Hepatocyte (in vitro differentiated cells): ENCODE results near the gene C1orf116.

Source experiments
- CTCF ChIP-seq: fragments of 200-600 bp; sonication (generic); IDR thresholded peaks from 2 replicates; pipeline ENCODE4 v1.5.1; 2016; ENCODE audit warnings: antibody characterized with exemption, mild to moderate bottlenecking; ENCODE audit not compliant: poor library complexity
- EZH2 ChIP-seq: fragments of 200-600 bp; sonication (generic); IDR thresholded peaks from 2 replicates; pipeline ENCODE4 v1.6.1; 2016; ENCODE audit warnings: antibody characterized with exemption, mild to moderate bottlenecking, borderline replicate concordance
- EZH2phosphoT487 ChIP-seq: fragments of 200-600 bp; sonication (generic); IDR thresholded peaks from one replicate; pipeline ENCODE4 v1.6.1; 2018; ENCODE audit warnings: antibody characterized with exemption, mild to moderate bottlenecking, low read depth, moderate library complexity; ENCODE audit not compliant: unreplicated experiment, severe bottlenecking

- TF ChIP-seq CTCF (no peak), EZH2 (no peak), EZH2phosphoT487 (no peak)
Measured at GRCh38 chr1:207072233-207072632, 39.7 kb upstream of the C1orf116 start.
